GM12874 (cell line): ENCODE results near the gene EDAR.

Experiments
- CTCF ChIP-seq: IDR thresholded peaks from 2 replicates; pipeline ENCODE4 v1.5.1; 2011; ENCODE audit warnings: low read depth, mild to moderate bottlenecking, control low read depth, low read length, moderate library complexity; ENCODE audit not compliant: insufficient read depth

The EDAR gene

GRCh38 chr2:108904680-108905079 is 84.3 kb downstream of the EDAR start:
- no peak for TF ChIP-seq CTCF

GRCh38 chr2:108898315-108899082 is 90.5 kb downstream of the EDAR start:
- TF ChIP-seq CTCF = no peak

- TF ChIP-seq CTCF = no peak
Observed at GRCh38 chr2:108896741-108897140, 92.3 kb downstream of the EDAR start.

- TF ChIP-seq CTCF = no peak
Observed at GRCh38 chr2:108895188-108895587, 93.8 kb downstream of the EDAR start.

- no peak for TF ChIP-seq CTCF
Observed at GRCh38 chr2:108894766-108895165, 94.3 kb downstream of the EDAR start.

- TF ChIP-seq CTCF = no peak
Observed at GRCh38 chr2:108893277-108893676, 95.7 kb downstream of the EDAR start.

- TF ChIP-seq CTCF = no peak
Observed at GRCh38 chr2:108889907-108890306, 99.1 kb downstream of the EDAR start.
